Vagina (tissue), 2 donors: ENCODE data around the gene UBR2.

Experiments used
- CTCF ChIP-seq, 3 experiments: fragments of 450-650 bp in 2 of 3; fragments of 200-600 bp in 1 of 3; sonication (generic) in 1 of 3; IDR thresholded peaks; one replicate each; pipeline ENCODE4 v1.5.1; 2017 to 2019; ENCODE audit warnings: antibody characterized with exemption in 3 of 3, mild to moderate bottlenecking in 2 of 3, moderate library complexity in 2 of 3
- POLR2A ChIP-seq, 2 donors: fragments of 450-650 bp; IDR thresholded peaks; one replicate each; pipeline ENCODE4 v1.6.1; 2017; ENCODE audit warnings: antibody characterized with exemption in 2 of 2, mild to moderate bottlenecking in 2 of 2, moderate library complexity in 2 of 2

GRCh38 chr6:42619963-42620362 is 56.1 kb downstream of the UBR2 start:
- TF ChIP-seq CTCF (IDR thresholded peaks at IDR 0.05) (no peak), POLR2A (IDR thresholded peaks at IDR 0.05) (no peak)
